Measurements from ENCODE around the gene SPACA1. TPM values are rescaled to one million over a fixed set of nuclear protein-coding genes. Genes with fewer than 3 reads are reported as not detected.

The SPACA1 gene
- total RNA-seq, 4 donors from 2014 or later, result not detected

DNA sequence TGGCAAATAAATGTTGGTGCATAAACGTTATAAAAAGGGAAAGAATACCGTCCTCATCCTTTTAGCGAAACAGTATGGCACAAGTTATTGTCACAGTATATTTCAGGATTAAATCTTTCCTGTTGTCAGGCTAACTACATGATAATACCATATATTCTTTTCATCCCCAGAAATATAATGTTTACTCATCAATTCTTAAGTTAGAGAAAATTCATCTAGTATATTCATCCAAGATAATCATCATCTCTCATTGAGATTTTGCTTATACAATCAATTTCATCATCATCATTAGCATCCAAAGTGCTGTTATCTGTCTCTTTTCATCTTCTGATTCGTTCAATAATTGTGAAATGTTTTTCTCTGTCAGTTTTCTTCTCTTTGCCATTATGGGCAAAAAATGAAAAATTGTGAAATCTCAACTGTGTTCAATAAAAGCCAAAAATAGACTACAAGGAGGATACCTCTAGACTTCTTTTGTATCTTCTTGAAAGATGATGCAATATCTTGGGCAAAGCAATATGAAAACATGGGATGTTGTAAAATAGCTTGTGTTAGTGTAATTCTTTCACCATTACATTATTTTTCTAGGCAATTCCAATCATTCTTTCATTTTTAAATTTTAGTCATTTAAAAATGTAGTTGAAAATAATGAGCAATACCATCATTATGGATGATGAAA is 2.6 kb downstream of the SPACA1 start:
- TF ChIP-seq, protein P1, sequence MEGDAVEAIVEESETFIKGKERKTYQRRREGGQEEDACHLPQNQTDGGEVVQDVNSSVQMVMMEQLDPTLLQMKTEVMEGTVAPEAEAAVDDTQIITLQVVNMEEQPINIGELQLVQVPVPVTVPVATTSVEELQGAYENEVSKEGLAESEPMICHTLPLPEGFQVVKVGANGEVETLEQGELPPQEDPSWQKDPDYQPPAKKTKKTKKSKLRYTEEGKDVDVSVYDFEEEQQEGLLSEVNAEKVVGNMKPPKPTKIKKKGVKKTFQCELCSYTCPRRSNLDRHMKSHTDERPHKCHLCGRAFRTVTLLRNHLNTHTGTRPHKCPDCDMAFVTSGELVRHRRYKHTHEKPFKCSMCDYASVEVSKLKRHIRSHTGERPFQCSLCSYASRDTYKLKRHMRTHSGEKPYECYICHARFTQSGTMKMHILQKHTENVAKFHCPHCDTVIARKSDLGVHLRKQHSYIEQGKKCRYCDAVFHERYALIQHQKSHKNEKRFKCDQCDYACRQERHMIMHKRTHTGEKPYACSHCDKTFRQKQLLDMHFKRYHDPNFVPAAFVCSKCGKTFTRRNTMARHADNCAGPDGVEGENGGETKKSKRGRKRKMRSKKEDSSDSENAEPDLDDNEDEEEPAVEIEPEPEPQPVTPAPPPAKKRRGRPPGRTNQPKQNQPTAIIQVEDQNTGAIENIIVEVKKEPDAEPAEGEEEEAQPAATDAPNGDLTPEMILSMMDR (IDR thresholded peaks at IDR 0.05; ENCODE audit: low read depth), result no peak

DNA sequence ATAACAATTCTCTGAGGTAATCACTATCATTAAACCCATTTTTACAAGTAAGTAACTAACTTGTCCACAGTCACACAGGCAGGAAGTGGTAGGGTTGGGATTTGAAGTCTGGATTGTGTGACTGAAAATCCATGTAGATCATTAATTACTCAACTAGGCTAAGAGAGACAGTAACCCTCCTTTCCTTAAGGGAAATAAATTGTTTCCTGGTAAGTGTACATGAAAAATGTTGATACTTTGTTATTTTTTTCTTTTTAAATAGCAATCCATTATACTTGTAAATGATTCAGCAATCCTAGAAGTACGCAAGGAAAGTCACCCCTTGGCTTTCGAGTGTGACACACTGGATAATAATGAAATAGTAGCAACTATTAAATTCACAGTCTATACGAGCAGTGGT is 11.6 kb downstream of the SPACA1 start:
- TF ChIP-seq, protein P1 (IDR thresholded peaks at IDR 0.05; ENCODE audit: low read depth), result no peak

DNA sequence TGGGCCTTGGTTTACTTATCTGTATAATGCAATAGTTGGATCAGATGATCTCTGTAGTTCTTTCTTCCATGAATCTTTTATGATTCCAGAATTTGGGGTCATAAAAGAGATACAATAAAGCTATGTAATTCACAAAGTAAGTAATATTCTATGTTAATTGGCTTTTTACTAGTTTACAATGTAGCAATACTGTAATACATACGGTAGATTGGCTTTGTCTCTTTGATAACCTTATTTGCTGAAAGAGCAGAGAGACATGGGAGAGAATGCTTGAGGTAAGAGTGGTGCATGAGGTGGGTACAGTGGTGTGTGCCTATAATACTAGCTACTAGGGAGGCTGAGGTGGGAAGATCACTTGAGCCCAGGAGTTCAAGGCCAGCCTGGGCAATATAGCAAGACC is 14.7 kb downstream of the SPACA1 start:
- TF ChIP-seq, protein P1 (IDR thresholded peaks at IDR 0.05; ENCODE audit: low read depth), result no peak

DNA sequence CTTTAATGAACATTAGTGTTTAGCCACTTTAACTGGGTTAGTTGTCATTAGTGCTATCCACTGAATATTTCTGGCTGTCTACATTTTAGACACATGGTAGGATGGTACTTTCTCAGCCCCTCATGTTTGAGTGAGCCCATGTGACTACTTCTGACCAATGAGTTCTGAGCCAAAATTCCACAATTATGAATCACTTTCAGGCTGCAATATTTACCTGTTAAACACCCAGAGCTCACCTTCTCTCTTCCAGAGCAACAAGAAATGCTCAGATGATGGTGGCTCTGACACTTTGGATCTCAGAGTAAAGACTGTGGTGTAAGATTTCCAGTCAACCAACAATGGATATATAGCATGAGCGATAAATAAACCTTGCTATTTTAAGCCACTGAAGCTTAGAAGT is 24.8 kb downstream of the SPACA1 start:
- TF ChIP-seq, protein P1 (IDR thresholded peaks at IDR 0.05; ENCODE audit: low read depth), result no peak

DNA sequence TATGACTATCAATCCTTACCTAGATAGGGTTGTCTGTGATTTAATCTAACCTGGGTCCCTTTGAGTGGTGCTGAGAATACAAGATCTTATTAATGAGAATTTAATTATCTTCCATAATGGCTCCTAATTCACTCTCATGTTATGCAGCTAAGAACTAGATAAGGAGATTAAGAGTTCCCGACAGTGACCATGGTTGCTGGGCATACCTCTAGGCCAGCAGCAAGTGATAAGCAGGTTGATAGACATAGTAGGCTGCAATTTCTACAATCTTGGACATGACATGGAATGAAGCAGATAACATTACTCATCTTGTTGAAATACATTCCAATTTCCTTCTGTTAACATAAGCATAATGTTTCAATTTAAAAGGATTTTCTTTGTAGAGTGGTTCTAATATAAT is 27.1 kb downstream of the SPACA1 start:
- TF ChIP-seq, protein P1 (IDR thresholded peaks at IDR 0.05; ENCODE audit: low read depth), result no peak

DNA sequence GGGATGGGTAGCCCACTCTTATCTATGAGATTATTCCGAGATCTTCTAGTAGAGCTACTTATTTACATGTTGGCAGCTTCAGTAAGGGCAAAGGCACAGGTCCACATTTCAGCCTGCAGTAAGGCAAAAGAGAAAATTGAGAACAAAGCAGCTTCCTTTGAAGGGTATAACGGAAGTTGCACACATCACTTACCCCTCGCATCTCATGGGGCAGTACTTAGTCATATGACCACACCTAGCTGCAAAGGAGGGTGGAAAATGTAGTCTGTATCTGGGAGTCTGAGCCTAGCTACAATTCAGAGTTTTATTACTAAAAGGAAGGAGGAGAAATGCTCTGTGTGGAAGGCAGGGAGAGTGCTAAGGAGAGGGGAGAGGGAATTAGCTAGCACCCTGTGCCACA is 29.7 kb downstream of the SPACA1 start:
- TF ChIP-seq, protein P1 (IDR thresholded peaks at IDR 0.05; ENCODE audit: low read depth), result no peak

DNA sequence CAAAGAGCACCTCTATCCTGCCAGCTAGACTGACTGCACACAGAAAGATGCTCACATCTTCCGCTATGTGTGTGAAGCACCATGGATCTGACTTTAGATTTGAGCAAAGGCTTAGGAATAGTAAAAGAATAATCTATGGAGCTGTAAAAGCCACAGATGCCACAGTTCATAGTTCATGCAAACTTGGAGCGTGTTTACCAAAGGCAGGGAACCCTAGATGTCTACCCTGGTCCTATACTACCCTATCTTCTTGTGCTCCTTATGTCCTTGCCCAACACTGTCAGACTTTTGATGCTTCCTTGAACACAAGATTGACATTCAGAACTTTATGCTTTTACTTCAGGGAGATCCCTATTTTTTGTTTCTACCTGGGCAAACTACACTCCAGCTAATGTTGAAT is 39.2 kb downstream of the SPACA1 start:
- TF ChIP-seq, protein P1 (IDR thresholded peaks at IDR 0.05; ENCODE audit: low read depth), result no peak
